ENCODE measurements around the gene PER2. TPM values are rescaled to one million over a fixed set of nuclear protein-coding genes. Genes with fewer than 3 reads are reported as not detected.
"Not testable (repeated sequence)": the region's sequence is repeated elsewhere in the genome, so short reads cannot be mapped to it uniquely, and the experiment has no call there.

Gene PER2
- total RNA-seq, 2 experiments from 2014 or later: 8.7 to 9.2 TPM

DNA sequence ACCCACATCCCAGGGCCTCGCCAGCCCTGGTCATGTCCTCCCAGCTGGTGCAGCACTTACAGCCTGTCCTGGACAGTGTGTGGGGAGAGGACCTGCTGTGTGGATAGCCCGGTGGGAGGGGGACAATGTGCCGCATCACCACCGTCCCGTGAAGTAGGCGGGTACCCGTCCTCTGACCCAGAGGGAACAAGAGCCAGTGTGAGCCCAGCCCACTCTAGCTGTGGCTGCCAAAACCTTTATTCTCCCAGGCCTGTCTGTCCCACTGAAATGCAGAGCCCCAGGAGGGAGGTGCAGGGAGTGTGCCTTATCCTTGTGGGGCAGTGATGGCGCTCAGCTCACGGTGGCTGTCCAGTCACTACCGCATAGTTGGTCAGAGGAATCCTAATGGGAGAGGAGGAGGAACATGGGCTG, 33.6 kb upstream of the PER2 start:
- peak overlapping the region; percentile 70 for H3K4me3 Mint-ChIP-seq
- no peak overlapping the region for H3K27ac Mint-ChIP-seq
- peaks cover 6% of the 10 kb centered on the region for H3K27me3 Mint-ChIP-seq
- ChIA-PET POLR2A (interaction anchor here (1.3 kb wide), 1 partner anchor 34 kb away, joined by 4 read pairs; the partner anchor contains the start of gene PER2), CTCF (interaction anchor here (0.5 kb wide), 1 partner anchor 809 kb away, joined by 3 read pairs; no protein-coding TSS in a partner anchor)
- H3K36me3 Mint-ChIP-seq (ENCODE audit: low read depth): peaks cover 3% of the 10 kb centered on the region
- no peaks in the 10 kb centered on the region for H3K9me3 Mint-ChIP-seq
- no peak for DNase-seq
- H3K4me1 Mint-ChIP-seq: peaks cover 22% of the 10 kb centered on the region

DNA sequence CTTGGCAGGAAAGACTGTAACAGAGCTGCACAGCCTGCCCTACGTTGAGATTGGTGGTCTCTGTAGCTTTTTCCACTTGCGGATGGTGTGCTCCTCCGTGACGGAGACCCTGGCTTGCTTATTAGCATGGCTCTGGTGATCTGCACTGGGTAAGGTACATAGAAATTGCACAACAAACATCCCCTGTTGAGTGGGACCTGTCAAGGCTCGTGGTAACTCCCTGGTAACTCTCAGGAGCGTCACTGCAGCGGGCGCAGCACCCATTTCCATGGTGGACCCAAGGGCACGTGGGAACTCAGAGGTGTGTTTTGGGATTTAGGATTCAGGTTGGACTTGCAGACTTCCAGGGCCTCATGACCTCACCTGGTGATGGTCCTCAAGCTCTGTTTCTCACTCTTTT, 33.1 kb upstream of the PER2 start:
- H3K4me1 Mint-ChIP-seq: peaks cover 22% of the 10 kb centered on the region
- H3K9me3 Mint-ChIP-seq: no peaks in the 10 kb centered on the region
- H3K27me3 Mint-ChIP-seq: peaks cover 10% of the 10 kb centered on the region
- no peak for DNase-seq
- H3K4me3 Mint-ChIP-seq: peak overlapping the region; percentile 70
- no peak overlapping the region for H3K27ac Mint-ChIP-seq
- CTCF ChIA-PET: interaction anchor here (0.5 kb wide), 1 partner anchor 809 kb away, joined by 3 read pairs; no protein-coding TSS in a partner anchor
- H3K36me3 Mint-ChIP-seq (ENCODE audit: low read depth): no peaks in the 10 kb centered on the region
- POLR2A ChIA-PET: interaction anchor here (1.3 kb wide), 1 partner anchor 33 kb away, joined by 4 read pairs; the partner anchor contains the start of gene PER2

DNA sequence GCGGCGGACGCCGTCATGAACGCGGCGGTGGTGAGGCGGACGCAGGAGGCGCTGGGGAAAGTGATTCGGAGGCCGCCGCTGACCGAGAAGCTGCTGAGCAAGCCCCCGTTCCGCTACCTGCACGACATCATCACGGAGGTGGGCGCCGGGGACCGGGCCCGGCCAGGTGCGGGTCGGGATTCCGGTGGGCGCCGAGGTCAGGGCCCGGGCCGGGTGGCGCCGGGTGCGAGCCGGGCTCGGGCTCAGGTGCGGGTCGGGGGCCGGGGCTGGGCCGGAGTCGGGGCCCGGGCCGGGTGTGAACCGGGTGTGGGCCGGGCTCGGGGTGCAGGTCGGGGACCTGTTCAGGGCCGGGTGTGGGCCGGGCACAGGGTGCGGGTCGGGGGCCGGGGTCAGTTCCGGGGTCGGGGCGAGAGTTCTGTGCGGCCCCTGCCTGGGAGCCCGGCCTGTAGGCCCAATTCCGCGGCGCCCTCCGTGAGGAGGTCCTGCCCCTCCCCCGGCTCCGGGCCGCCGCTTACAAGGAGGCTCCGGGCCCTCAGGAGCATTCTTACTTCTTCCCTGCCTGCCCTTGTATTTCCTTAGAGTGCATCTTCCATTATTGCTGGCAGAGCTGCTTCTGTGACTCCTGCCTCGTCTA, 32.4 kb upstream of the PER2 start:
- DNase-seq: no peak
- Mint-ChIP-seq H3K9me3 (no peaks in the 10 kb centered on the region), H3K4me1 (peaks cover 22% of the 10 kb centered on the region), H3K27ac (no peak overlapping the region), H3K27me3 (peaks cover 12% of the 10 kb centered on the region), H3K4me3 (peak overlapping the region; percentile 70), H3K36me3 (ENCODE audit: low read depth) (no peaks in the 10 kb centered on the region)
- ChIA-PET CTCF (no interaction called here), POLR2A (interaction anchor here (1.3 kb wide), 1 partner anchor 33 kb away, joined by 4 read pairs; the partner anchor contains the start of gene PER2)

- Mint-ChIP-seq H3K4me3 (peak within 1 kb of the TSS; percentile 70), H3K27ac (no peak within 1 kb of the TSS), H3K4me1 (peaks cover 21% of the 10 kb centered on the region), H3K9me3 (no peaks in the 10 kb centered on the region), H3K36me3 (ENCODE audit: low read depth) (no peaks in the 10 kb centered on the region), H3K27me3 (peaks cover 12% of the 10 kb centered on the region)
- peak; percentile 86 for DNase-seq
- CTCF ChIA-PET: no interaction called here
- POLR2A ChIA-PET: no interaction called here
Observed at GRCh38 chr2:238320246-238320647, 31.8 kb upstream of the PER2 start, which contains the start of gene TRAF3IP1. Gene TRAF3IP1 (plus strand): TSS chr2:238320518. CDS start chr2:238320663, 145 bp downstream.

- Mint-ChIP-seq H3K27ac (no peak overlapping the region), H3K27me3 (peaks cover 18% of the 10 kb centered on the region)
- CTCF ChIA-PET: no interaction called here
Observed at GRCh38 chr2:238315031-238315595, 26.7 kb upstream of the PER2 start.

GRCh38 chr2:238314576-238314975, 26.2 kb upstream of the PER2 start:
- Mint-ChIP-seq H3K36me3 (ENCODE audit: low read depth) (no peaks in the 10 kb centered on the region), H3K4me3 (no peak overlapping the region), H3K27me3 (peaks cover 18% of the 10 kb centered on the region), H3K27ac (no peak overlapping the region), H3K4me1 (peaks cover 2% of the 10 kb centered on the region), H3K9me3 (no peaks in the 10 kb centered on the region)
- POLR2A ChIA-PET: no interaction called here
- no peak for DNase-seq
- CTCF ChIA-PET: no interaction called here

More at GRCh38 chr2:238315031-238315595, 26.7 kb upstream of the PER2 start:
- Mint-ChIP-seq H3K4me3 (no peak overlapping the region), H3K36me3 (ENCODE audit: low read depth) (no peaks in the 10 kb centered on the region), H3K4me1 (peaks cover 7% of the 10 kb centered on the region), H3K9me3 (no peaks in the 10 kb centered on the region)
- POLR2A ChIA-PET: no interaction called here
- no peak for DNase-seq

DNA sequence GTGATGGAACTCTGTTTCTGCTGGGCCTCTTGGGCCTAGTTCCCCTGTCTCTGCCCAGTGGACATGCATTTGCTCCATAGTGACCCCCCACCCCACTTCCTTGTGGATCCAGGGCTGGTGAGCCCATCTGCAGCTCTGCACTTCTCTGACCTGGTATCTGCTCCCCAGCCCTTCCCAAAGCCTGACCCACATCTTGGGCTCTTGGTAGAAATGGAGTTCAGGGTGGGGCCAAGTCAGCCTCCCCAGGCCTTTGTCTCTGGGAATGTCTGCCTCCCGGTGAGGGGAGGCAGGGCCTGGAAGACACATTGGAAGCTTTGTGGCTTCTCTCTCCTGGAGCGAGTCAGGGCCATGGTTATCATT, 25.6 kb upstream of the PER2 start:
- Mint-ChIP-seq H3K9me3 (no peaks in the 10 kb centered on the region), H3K4me3 (no peak overlapping the region), H3K4me1 (no peaks in the 10 kb centered on the region), H3K27ac (no peak overlapping the region), H3K27me3 (peaks cover 21% of the 10 kb centered on the region), H3K36me3 (ENCODE audit: low read depth) (no peaks in the 10 kb centered on the region)
- CTCF ChIA-PET: no interaction called here
- no peak for DNase-seq
- POLR2A ChIA-PET: no interaction called here

- CTCF ChIA-PET: no interaction called here
- POLR2A ChIA-PET: no interaction called here
Observed at GRCh38 chr2:238313289-238313990, 25.0 kb upstream of the PER2 start.

GRCh38 chr2:238310721-238311120, 22.3 kb upstream of the PER2 start:
- H3K4me1 Mint-ChIP-seq; H3K4me3 Mint-ChIP-seq; POLR2A ChIA-PET; H3K27ac Mint-ChIP-seq; DNase-seq; H3K9me3 Mint-ChIP-seq; H3K27me3 Mint-ChIP-seq; CTCF ChIA-PET; H3K36me3 Mint-ChIP-seq (ENCODE audit: low read depth): not testable (repeated sequence)

More at GRCh38 chr2:238313289-238313990, 25.0 kb upstream of the PER2 start:
- H3K4me3 Mint-ChIP-seq: no peak overlapping the region
- no peak for DNase-seq
- no peaks in the 10 kb centered on the region for H3K9me3 Mint-ChIP-seq
- no peaks in the 10 kb centered on the region for H3K4me1 Mint-ChIP-seq
- peaks cover 21% of the 10 kb centered on the region for H3K27me3 Mint-ChIP-seq
- H3K27ac Mint-ChIP-seq: no peak overlapping the region
- H3K36me3 Mint-ChIP-seq (ENCODE audit: low read depth): no peaks in the 10 kb centered on the region

DNA sequence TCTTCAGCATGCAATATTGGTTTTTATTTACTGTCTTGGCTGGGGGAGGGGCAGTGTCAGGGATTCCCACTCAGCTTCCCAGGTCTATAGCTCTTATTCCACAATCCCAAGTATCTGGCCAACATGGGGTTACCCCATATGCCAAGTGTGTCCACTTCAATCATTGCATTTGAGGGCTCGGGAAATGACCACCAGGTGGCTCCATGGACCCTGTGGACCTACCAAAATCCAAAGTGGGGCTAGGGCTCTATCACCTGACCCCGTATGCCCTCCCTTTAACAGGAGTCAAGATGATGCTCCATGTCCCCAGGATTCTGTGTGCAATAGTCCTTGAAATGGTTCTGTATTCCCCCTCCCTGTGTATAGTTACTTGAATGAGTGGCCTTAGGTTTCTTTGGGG, 19.8 kb upstream of the PER2 start:
- H3K36me3 Mint-ChIP-seq (ENCODE audit: low read depth): no peaks in the 10 kb centered on the region
- H3K4me1 Mint-ChIP-seq: no peaks in the 10 kb centered on the region
- POLR2A ChIA-PET: no interaction called here
- DNase-seq: no peak
- H3K9me3 Mint-ChIP-seq: no peaks in the 10 kb centered on the region
- CTCF ChIA-PET: no interaction called here
- no peak overlapping the region for H3K27ac Mint-ChIP-seq
- H3K27me3 Mint-ChIP-seq: peaks cover 9% of the 10 kb centered on the region
- no peak overlapping the region for H3K4me3 Mint-ChIP-seq

- ChIA-PET POLR2A (no interaction called here), CTCF (no interaction called here)
- Mint-ChIP-seq H3K9me3 (no peaks in the 10 kb centered on the region), H3K36me3 (ENCODE audit: low read depth) (no peaks in the 10 kb centered on the region), H3K4me3 (no peak overlapping the region), H3K4me1 (no peaks in the 10 kb centered on the region), H3K27me3 (peaks cover 12% of the 10 kb centered on the region), H3K27ac (no peak overlapping the region)
- no peak for DNase-seq
Observed at GRCh38 chr2:238306672-238306998, 18.2 kb upstream of the PER2 start.

GRCh38 chr2:238305965-238306671, 17.7 kb upstream of the PER2 start:
- CTCF ChIA-PET: interaction anchor here (0.7 kb wide), 1 partner anchor 1999 kb away, joined by 3 read pairs; no protein-coding TSS in a partner anchor
- Mint-ChIP-seq H3K9me3 (no peaks in the 10 kb centered on the region), H3K27me3 (peaks cover 7% of the 10 kb centered on the region), H3K4me1 (no peaks in the 10 kb centered on the region), H3K27ac (no peak overlapping the region), H3K4me3 (no peak overlapping the region), H3K36me3 (ENCODE audit: low read depth) (no peaks in the 10 kb centered on the region)
- DNase-seq: no peak
- POLR2A ChIA-PET: no interaction called here
